Stimulated activated CD8-positive, alpha-beta memory T cell treated with anti-CD3 and anti-CD28 coated beads, Interleukin-15, amount 100 ng/mL, for 48 hours (primary cell): Measurements from ENCODE around the gene EIF3B.
"Not testable (repeated sequence)": the region's sequence is repeated elsewhere in the genome, so short reads cannot be mapped to it uniquely, and the experiment has no call there.

Source experiments
- DNase-seq, 2 donors: peaks; one replicate each; pipeline ENCODE4 v3.0.0-alpha.2; 2020; ENCODE audit warnings: low read depth in 2 of 2

The EIF3B gene

DNA sequence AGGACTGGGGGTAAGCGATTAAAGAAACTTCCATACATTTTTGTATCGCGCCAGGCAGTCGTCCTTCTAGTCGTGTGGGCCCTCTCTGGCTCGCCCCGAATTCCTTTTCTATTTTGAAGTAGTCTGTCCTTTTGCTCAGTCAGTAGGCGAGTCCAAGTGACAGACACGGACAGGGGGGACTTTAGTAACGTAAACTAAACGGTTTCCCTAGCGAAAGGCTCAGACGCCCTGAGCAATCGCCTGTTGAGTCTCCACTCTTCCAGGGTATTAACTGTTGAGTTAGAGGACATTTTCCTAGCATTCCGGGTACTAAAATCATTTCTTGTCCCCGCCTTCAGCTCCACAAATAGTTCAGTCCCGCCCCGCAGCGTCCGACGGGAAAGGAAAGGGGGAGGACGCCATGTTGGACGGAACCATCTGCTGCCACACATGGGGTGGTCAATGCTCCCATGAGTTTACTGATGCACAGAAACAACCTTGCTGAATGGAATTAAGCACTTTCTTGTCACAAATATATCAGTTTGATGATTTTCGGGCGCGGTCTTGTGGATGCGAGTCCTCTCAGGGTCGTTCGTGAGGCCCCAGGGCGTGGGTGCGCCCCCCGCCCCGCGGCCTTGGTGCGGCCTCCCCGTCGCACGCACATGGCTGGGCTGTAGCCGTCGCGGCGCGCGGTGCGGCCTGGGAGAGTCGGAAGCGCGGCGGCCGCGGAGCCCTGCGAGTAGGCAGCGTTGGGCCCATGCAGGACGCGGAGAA lies at the start of gene EIF3B:
EIF3B (plus strand) TSS at position 642 of the 753 bp plus-strand sequence; CDS start at position 737, 95 bp downstream.
- peak; percentile 75 to 80 for DNase-seq

DNA sequence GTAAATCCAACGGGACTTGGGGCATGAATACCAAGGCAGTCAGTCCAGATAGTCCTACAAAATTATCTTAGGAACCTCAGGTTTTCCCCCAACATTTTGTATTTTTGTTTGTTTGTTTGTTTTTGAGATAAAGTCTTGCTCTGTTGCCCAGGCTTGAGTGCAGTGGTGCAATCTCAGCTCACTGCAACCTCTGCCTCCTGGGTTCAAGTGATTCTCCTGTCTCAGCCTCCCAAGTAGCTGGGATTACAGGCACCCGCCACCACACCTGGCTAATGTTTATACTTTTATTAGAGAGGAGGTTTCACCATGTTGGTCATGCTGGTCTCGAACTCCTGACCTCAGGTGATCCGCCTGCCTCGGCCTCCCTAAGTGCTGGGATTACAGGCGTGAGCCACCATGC lies 49.4 kb upstream of the EIF3B start:
- not testable (repeated sequence) for DNase-seq

DNA sequence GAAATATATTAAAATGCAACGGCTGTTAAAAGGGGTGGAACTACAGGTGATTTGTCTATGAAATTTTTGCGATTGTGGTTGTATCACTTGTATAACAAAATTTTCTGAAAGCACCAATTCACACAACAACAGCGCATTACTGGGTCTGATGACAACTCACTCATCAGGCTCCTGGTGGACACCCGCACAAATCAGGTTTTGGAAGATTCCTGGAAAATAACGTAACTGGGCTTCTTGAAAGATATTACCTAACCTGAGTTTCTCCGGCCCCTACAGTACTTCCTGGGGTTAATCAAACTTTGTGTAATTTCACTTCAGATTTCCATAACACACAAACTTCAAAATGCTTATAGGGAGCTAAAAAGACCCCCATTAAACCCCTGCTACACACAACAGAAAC lies 47.9 kb upstream of the EIF3B start:
- DNase-seq, result no peak

GRCh38 chr7:2307690-2308107 lies 46.9 kb upstream of the EIF3B start:
- DNase-seq, result no peak

DNA sequence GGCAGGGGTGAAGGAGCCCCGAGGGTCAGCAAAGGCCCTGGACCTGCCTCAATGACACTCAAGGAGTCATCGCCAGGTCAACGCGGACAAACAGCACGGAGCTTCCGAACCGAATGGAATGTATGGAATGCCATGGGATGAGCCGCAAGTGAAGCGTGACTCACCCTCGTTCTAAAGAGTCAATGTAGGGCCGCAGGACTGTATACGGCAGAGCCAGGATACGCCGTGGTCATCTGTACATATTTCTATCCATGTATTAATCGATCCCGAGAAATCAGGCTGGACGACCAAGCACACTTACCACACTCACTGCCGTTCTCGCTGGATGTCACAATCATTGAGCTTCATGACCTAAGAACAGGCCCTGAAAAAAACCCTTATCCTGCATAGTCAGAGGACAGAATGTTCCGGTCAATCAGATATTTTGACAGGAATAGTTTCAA lies 44.7 kb upstream of the EIF3B start:
- DNase-seq, result no peak

- DNase-seq, result no peak
Observed at GRCh38 chr7:2312267-2312929, 42.2 kb upstream of the EIF3B start.

DNA sequence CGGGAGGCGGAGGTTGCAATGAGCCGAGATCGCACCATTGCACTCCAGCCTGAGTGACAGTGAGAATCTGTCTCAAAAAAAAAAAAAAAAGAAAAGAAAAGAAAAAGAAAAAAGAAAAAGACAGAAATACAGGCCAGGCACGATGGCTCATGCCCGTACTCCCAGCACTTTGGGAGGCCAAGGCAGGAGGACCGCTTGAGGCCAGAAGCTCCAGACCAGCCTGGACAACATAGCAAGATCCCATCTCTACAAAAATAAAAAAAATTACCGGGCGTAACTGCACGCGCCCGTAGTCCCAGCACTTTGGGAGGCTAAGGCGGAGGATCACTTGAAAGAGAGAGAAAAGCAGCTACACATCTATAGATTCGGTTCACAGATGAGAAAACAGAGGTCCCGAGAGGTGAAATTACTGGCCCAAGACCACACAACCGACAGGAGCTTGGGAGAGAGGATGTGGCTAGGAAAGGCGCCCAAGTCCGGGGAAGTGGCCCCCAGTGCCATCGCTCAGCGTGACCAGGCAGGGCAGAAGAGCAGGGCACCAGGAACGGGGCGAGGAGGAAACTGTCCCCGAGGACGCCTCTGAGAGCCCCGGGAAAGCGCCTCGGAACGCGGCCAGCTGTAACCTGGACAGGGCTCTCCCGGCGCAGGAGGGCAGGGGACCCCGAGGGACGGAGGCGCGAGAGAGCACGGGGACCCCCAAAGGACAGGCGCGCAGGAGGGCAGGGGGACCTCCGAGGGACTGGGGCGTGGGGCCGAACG lies 41.0 kb upstream of the EIF3B start:
- no peak for DNase-seq

GRCh38 chr7:2314209-2314955 lies 40.2 kb upstream of the EIF3B start, which contains the start of gene SNX8:
Gene SNX8 (minus strand): TSS chr7:2314441. CDS start chr7:2314421, 20 bp downstream.
- peak; percentile 88 to 90 for DNase-seq

DNA sequence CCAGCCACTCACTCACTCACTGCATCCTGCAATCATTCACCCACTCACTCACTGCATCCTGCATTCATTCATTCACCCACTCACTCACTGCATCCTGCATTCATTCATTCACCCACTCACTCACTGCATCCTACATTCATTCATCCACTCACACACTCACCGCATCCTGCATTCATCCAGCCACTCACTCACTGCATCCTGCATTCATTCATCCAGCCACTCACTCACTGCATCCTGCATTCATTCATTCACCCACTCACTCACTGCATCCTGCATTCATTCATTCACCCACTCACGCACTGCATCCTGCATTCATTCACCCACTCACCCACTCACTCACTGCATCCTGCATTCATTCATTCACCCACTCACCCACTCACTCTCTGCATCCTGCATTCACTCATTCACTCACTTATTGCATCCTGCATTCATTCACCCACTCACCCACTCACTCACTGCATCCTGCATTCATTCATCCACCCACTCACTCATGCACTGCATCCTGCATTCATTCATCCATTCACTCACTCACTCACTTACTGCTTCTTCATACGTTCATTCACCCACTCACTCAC lies 39.6 kb upstream of the EIF3B start:
- not testable (repeated sequence) for DNase-seq

GRCh38 chr7:2315787-2316186 lies 38.8 kb upstream of the EIF3B start:
- DNase-seq, result no peak

- no peak for DNase-seq
Observed at GRCh38 chr7:2316578-2316977, 38.0 kb upstream of the EIF3B start.

GRCh38 chr7:2317556-2318293 lies 36.9 kb upstream of the EIF3B start:
- no peak for DNase-seq

DNA sequence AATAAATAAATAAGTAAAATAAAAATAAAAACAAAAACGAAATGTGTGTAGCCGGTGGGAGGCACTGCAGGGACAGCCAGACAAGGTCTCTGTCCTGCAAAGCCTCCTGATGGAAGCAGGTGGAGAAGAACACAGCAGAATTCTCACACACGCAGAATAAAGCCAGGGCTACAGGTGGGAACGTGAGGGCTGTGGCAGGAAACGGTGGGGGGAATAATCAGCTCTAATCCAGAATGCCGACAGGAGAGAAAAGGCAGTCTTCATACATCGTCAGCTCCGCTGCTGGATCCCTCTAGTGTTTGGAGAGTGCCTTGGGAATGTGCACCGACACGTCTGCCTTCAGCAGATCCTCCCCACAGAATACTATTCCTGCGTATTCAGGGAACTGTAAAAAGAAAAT lies 33.6 kb upstream of the EIF3B start:
- no peak for DNase-seq

DNA sequence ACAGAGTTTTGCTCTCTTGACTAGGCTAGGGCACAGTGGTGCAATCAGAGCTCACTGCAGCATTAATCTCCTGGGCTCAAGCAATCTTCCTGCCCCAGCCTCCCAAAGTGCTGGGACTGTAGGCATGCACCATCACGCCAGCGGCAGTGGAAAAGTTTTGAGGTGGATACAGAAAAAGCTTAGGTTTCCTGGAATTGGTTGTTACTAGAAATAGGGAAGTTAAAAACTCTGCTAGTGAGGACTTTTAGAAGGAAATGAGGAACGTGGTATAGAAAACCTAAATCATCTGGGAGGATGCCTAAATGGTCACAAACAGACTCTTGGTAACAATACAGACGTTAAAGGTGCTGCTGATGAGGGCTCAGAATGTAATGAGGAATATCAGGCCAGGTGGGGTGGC lies 29.5 kb upstream of the EIF3B start:
- no peak for DNase-seq

- DNase-seq, result no peak
Observed at GRCh38 chr7:2326951-2327350, 27.7 kb upstream of the EIF3B start.

- no peak for DNase-seq
Observed at GRCh38 chr7:2330493-2330892, 24.1 kb upstream of the EIF3B start.

DNA sequence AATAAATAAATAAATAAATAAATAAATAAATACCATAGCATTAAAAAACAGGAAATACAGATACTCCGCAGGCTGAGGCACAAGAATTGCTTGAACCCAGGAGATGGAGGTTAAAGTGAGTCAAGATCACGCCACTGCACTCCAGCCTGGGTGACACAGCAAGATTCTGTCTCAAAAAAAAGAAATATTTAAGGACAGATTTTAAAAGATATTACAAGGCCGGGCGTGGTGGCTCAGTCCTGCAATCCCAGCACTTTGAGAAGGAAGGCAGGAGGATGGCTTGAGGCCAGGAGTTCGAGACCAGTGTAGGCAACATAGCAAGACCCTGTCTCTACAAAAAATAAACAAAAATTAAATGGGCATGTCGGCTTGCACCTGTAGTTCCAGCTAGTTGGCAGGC lies 22.9 kb upstream of the EIF3B start:
- no peak for DNase-seq

GRCh38 chr7:2332606-2333231 lies 21.9 kb upstream of the EIF3B start:
- not testable (repeated sequence) for DNase-seq

DNA sequence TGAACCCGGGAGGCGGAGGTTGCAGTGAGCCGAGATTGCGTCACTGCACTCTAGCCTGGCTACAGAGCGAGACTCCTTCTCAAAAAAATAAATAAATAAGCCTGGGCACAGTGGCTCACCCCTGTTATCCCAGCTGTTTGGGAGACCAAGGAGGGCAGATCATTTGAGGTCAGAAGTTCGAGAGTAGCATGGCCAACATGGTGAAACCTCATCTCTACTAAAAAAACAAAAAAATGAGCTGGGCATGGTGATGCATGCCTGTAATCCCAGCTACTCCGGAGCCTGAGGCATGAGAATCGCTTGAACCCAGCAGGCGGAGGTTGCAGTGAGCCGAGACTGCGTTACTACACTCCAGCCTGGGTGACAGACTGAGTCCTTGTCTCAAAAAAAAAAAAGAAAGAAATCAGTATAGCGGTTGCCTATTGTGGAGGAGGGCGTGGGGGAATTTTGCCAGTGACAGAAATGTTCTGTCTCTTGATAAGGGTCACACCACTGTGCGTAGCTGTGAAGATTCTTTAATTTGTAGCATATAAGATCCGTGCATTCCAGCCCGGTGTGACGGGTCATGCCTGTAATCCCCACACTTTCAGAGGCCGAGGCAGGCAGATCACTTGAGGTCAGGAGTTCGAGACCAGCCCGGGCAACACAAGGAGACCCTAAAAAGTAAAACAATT lies 17.9 kb upstream of the EIF3B start:
- no peak for DNase-seq
